ENCODE measurements around the gene COA7.

GRCh38 chr1:52709016-52709415, 10.9 kb upstream of the COA7 start:
- TF ChIP-seq CTCF (IDR thresholded peaks at IDR 0.05), result no peak
- no peak for TF ChIP-seq ZFX (IDR thresholded peaks at IDR 0.05; ENCODE audit: borderline replicate concordance)
